Measurements from ENCODE around the gene N4BP2. TPM values are rescaled to one million over a fixed set of nuclear protein-coding genes. Genes with fewer than 3 reads are reported as not detected.

Gene N4BP2
- total and polyA plus RNA-seq, 9 donors, result 3.5 to 21.3 (median 10.6) TPM

DNA sequence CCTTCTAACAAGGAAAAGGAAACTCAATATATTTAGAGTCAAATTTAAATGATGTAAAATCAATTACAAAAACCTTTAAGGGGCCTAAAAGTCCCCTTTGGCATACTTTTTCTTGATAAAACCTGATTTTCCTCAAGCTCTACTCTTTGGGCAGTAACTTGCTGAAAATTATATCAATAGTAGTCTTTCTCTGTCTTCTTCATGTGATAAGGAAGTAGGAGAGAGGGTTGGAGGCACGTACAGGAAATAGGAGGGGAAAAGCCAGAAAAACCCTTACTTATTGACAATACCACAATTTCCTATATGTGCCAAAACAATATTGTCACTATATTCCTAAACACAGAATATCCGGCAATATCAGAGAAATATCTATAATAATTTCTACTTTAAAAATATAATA lies 149.8 kb downstream of the N4BP2 start:
- no peak overlapping the region for H3K4me3 ChIP-seq
- TF ChIP-seq POLR2A (IDR thresholded peaks at IDR 0.05), result no peak
- no peak for DNase-seq
- intact Hi-C loops (cut with DNase I), result no loop called here
- no peak overlapping the region for H3K27ac ChIP-seq
- H3K4me1 ChIP-seq (ENCODE audit: insufficient read depth), result no peaks in the 10 kb centered on the region
- no peaks in the 10 kb centered on the region for H3K9me3 ChIP-seq
- WGBS, 3 donors, result 55 to 60% (median 57%) methylated on average over 2 of the region's 2 CpGs
- no peaks in the 10 kb centered on the region for H3K36me3 ChIP-seq
- H3K27me3 ChIP-seq, result no peaks in the 10 kb centered on the region

Small RNAs within 50 kb of the gene (small RNA-seq; reads per million reads assigned to genes)
- not detected for gene AC095057.1
- gene RF00432, result not detected
- not detected for gene RNU6-1112P

Other genes with a start within 250 kb of the N4BP2 start
- 10 to 100 TPM; 47.3 to 68.8 (median 64.7) TPM for gene PDS5A, start 78.9 kb upstream of the N4BP2 start, total RNA-seq
- gene PDS5A, start 78.9 kb upstream of the N4BP2 start, polyA plus RNA-seq, result 10 to 100 TPM; 20.9 to 29.7 TPM
- gene RHOH, start 140.2 kb downstream of the N4BP2 start, total RNA-seq, result 1 to 10 TPM in 4 of 7 donors, under 1 TPM in 3; 0.56 to 3.2 (median 1.0) TPM
- gene RHOH, start 140.2 kb downstream of the N4BP2 start, polyA plus RNA-seq, result under 1 TPM; 0.31 to 0.98 TPM

Measured in ovary (tissue), 9 donors.